Prostate gland (tissue), 2 donors: ENCODE data around the gene DDX17. TPM values are rescaled to one million over a fixed set of nuclear protein-coding genes. Genes with fewer than 3 reads are reported as not detected.
"Not testable (repeated sequence)": the region's sequence is repeated elsewhere in the genome, so short reads cannot be mapped to it uniquely, and the experiment has no call there.

Experiments
- DNase-seq: peaks from one replicate; pipeline ENCODE4 v3.0.0-alpha.2; 2019; ENCODE audit warnings: low spot score
- H3K27ac ChIP-seq, 2 donors: fragments of 200-600 bp; sonication (generic); 2 replicates each; pipeline ENCODE4 v1.5.1; 2017 to 2019
- H3K27me3 ChIP-seq: fragments of 200-600 bp; sonication (generic); replicated peaks from 2 replicates; pipeline ENCODE4 v1.5.1; 2019; ENCODE audit not compliant: insufficient read depth
- H3K36me3 ChIP-seq, 2 donors: fragments of 200-600 bp; sonication (generic); 1 replicate in 1 of 2; 2 replicates in 1 of 2; pipeline versions ENCODE4 v1.5.1 to v1.8.1; 2017 to 2019
- H3K4me1 ChIP-seq: fragments of 200-600 bp; sonication (generic); replicated peaks from 2 replicates; pipeline ENCODE4 v1.5.1; 2019
- H3K4me3 ChIP-seq, 2 donors: fragments of 200-600 bp; sonication (generic); 2 replicates each; pipeline ENCODE4 v1.5.1; 2017 to 2019
- H3K9me3 ChIP-seq: fragments of 200-600 bp; sonication (generic); 2 replicates; pipeline ENCODE4 v1.5.1; 2017
- CTCF ChIP-seq, 4 experiments: fragments of 200-600 bp in 2 of 4; fragments of 450-650 bp in 2 of 4; sonication (generic) in 2 of 4; IDR thresholded peaks; 1 replicate in 3 of 4; 2 replicates in 1 of 4; pipeline ENCODE4 v1.5.1; 2016 to 2019; ENCODE audit warnings: antibody characterized with exemption in 4 of 4, mild to moderate bottlenecking in 2 of 4, moderate library complexity in 2 of 4
- POLR2A ChIP-seq: fragments of 450-650 bp; IDR thresholded peaks from one replicate; pipeline ENCODE4 v1.6.1; 2016; ENCODE audit warnings: antibody characterized with exemption, mild to moderate bottlenecking
- POLR2AphosphoS5 ChIP-seq: sonication (generic); formaldehyde crosslinking; IDR thresholded peaks from one replicate; pipeline ENCODE4 v1.6.1; 2017; ENCODE audit warnings: antibody characterized with exemption
- WGBS: methylation state at CpG from one replicate; pipeline ENCODE4 v1.1.5; 2018; 5-methylcytosine and 5-hydroxymethylcytosine counted together
- intact Hi-C: fragments of 100-400 bp; cut with DNase I; formaldehyde crosslinking; loops from one replicate; pipeline ENCODE4 v1.14.2; 2022
- total RNA-seq, 2 donors: library from RNA; depleted of rRNA; stranded (reverse); fragments of >200 nt; gene quantifications; one replicate each; pipeline ENCODE4 v1.1.0, GENCODE V29; 2016

Gene DDX17
- total RNA-seq, 2 donors from 2014 or later: 374 to 600 TPM

GRCh38 chr22:38479096-38479837 lies 26.8 kb downstream of the DDX17 start:
- Histone ChIP-seq H3K27me3 (no peaks in the 10 kb centered on the region), H3K4me1 (no peaks in the 10 kb centered on the region), H3K9me3 (no peaks in the 10 kb centered on the region), H3K27ac (no peak overlapping the region), H3K4me3 (no peak overlapping the region), H3K36me3 (peaks cover 10 to 11% of the 10 kb centered on the region in 2 donors)
- no peak for DNase-seq
- 72% methylated on average over 7 of the region's 7 CpGs for WGBS
- TF ChIP-seq POLR2A (no peak), POLR2AphosphoS5 (no peak), CTCF (IDR thresholded peaks at IDR 0.05) (no peak)
- intact Hi-C loops: no loop called here

- H3K4me3 ChIP-seq: no peak overlapping the region
- H3K36me3 ChIP-seq: peaks cover 0 to under 1% of the 10 kb centered on the region in 2 donors
- intact Hi-C loops: no loop called here
- H3K27me3 ChIP-seq: no peaks in the 10 kb centered on the region
- no peak for TF ChIP-seq POLR2AphosphoS5
- no peak for TF ChIP-seq POLR2A
- no peak for TF ChIP-seq CTCF (IDR thresholded peaks at IDR 0.05)
- H3K27ac ChIP-seq: no peak overlapping the region
- no peak for DNase-seq
- no peaks in the 10 kb centered on the region for H3K4me1 ChIP-seq
- H3K9me3 ChIP-seq: no peaks in the 10 kb centered on the region
- WGBS: 56% methylated on average over 1 of the region's 1 CpG
Measured at GRCh38 chr22:38477585-38477984, 28.5 kb downstream of the DDX17 start.

GRCh38 chr22:38474003-38474607 lies 32.0 kb downstream of the DDX17 start:
- DNase-seq: no peak
- Histone ChIP-seq H3K4me1 (no peaks in the 10 kb centered on the region), H3K27me3 (no peaks in the 10 kb centered on the region), H3K4me3 (no peak overlapping the region), H3K9me3 (no peaks in the 10 kb centered on the region), H3K36me3 (no peaks in the 10 kb centered on the region), H3K27ac (no peak overlapping the region)
- 48% methylated on average over 10 of the region's 10 CpGs for WGBS
- intact Hi-C loops: no loop called here
- TF ChIP-seq POLR2AphosphoS5 (no peak), POLR2A (no peak), CTCF (IDR thresholded peaks at IDR 0.05) (no peak)

GRCh38 chr22:38471237-38471636 lies 34.9 kb downstream of the DDX17 start:
- intact Hi-C loops: no loop called here
- DNase-seq: no peak
- H3K4me1 ChIP-seq: no peaks in the 10 kb centered on the region
- H3K9me3 ChIP-seq: no peaks in the 10 kb centered on the region
- H3K27me3 ChIP-seq: no peaks in the 10 kb centered on the region
- 90% methylated on average over 11 of the region's 11 CpGs for WGBS
- no peak overlapping the region for H3K4me3 ChIP-seq
- no peak overlapping the region for H3K27ac ChIP-seq
- TF ChIP-seq POLR2AphosphoS5 (no peak), CTCF (IDR thresholded peaks at IDR 0.05) (no peak)
- no peaks in the 10 kb centered on the region for H3K36me3 ChIP-seq

- H3K27ac ChIP-seq, H3K36me3 ChIP-seq, H3K4me1 ChIP-seq, H3K27me3 ChIP-seq, H3K4me3 ChIP-seq, H3K9me3 ChIP-seq, DNase-seq, intact Hi-C loops: not testable (repeated sequence)
- WGBS: 95% methylated on average over 10 of the region's 10 CpGs
Measured at GRCh38 chr22:38470179-38470578, 35.9 kb downstream of the DDX17 start.
